GM12873 (cell line): ENCODE data around the gene KCNJ12.

Experiments
- CTCF ChIP-seq: IDR thresholded peaks from 2 replicates; pipeline ENCODE4 v1.5.1; 2012; ENCODE audit warnings: low read depth, mild to moderate bottlenecking, moderate library complexity, low read length, control low read depth; ENCODE audit not compliant: insufficient read depth; ENCODE audit errors: missing control alignments

Gene KCNJ12

DNA sequence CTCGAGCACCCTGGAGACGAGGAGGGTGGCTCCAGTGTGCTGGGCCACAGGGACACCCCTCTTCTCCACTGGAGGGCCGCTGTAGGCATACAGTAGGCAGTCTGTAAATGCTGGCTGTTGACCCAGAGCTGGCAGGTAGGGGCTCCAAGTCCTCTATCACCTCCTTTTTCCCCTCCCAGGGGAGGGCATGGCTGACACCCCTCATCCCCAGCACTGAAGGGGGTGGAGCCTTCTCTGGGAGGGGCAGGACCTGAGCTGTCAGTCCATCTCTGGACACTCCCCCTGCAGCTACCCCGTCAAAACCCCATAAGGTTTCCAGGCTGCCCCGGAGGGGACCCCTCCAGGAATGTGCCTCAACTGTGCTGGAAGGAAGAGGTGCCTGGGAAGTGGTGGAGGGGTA lies 2.4 kb downstream of the KCNJ12 start:
- TF ChIP-seq CTCF: no peak

GRCh38 chr17:21379080-21379711 lies 3.0 kb downstream of the KCNJ12 start:
- TF ChIP-seq CTCF: no peak

DNA sequence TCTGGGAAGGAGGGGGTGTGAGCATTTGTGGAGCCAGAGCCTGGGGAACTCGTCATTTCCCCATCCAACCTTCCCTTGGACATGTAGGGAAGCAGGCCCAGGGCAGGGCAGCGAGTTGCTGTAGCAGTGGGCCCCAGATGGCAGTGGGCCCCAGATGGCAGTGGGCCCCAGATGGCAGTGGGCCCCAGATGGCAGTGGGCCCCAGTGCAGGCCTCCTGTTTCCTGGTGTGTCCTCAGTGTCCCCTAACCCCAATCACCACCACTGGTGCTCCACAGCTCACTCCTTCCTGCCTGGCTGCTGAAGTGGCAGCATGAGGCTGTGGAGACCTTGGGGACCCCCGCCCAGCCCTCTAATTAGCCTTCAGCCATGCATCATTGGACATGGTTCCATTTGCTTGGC lies 4.5 kb downstream of the KCNJ12 start:
- TF ChIP-seq CTCF: no peak

- no peak for TF ChIP-seq CTCF
These were observed 5.0 kb downstream of the KCNJ12 start for GRCh38 chr17:21381076-21381706.

DNA sequence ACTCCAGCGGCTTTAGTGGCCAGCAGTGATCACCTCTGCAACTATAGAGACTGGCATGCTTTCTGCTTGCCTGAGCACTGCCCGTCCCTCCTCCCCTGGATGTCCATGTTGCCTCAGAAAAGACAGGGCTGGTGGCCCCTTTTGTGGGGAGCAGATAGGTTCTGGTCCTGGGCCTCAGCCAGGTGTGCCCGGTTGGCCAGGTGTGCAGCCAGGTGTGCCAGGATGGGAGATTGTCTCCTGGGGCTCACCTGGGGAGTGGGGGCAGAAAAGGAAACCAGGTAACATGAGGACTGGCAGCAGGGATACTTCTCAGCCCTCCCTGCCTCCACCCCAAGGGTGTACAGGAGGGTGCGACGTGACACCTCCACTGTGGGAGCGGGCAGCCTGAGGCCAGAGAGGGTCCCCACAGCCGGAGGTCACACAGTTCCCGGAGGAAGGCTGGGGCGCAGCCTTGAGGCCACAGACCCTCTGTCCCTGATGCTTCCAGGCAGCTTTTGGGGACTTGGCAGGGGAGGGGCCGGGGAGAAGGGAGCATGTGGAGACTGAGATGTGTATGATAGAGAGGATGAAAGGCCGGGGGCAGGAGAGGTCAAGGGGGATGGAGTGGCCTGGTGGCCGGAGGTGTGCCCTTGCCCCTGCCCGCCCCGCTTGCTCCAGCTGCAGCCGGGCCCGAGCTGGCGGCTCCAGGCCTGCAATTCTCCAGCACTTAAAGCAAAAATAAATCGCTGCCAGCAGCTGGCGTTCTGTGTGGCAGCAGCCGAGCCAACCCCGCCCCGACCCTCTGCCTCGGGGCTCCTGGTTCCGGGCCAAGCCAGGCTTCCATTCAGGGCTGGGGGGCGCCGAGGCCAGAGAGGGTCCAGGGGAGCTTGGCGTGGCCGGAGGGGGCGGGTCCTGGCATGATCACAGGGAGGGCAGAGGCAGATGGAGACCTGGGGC lies 6.7 kb downstream of the KCNJ12 start:
- TF ChIP-seq CTCF: no peak

- no peak for TF ChIP-seq CTCF
These were observed 9.2 kb downstream of the KCNJ12 start for GRCh38 chr17:21385281-21385845.

DNA sequence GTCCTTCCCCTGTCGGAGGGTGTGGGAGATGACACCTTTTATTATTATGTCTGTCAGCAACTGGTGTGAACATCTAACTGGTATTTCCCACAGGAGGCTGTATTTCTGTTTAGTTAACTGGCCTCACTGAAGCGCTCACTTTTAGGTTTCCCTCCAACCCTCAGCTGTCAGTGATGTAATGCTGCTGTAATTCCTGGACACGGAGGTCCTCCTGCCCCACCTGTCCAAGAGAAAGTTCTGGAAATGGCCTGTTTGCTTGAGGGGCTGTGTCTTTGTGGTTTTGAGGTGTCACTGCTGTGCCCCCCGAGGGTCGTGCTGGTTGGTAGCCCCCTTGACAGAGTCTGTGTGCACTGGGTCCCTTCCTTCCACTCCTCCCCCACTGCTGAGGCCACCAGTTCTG lies 11.5 kb downstream of the KCNJ12 start:
- TF ChIP-seq CTCF: no peak
